A673 (cell line): Measurements from ENCODE around the gene DNAAF5. TPM values are rescaled to one million over a fixed set of nuclear protein-coding genes. Genes with fewer than 3 reads are reported as not detected.
A peak's percentile ranks its signal among the peaks of the same experiment; 100 is the strongest.

Source experiments
- BruUV-seq: library from RNA; stranded (reverse); fragments of 400-500 nt; replicated peaks from 2 replicates; lab custom pipeline; 2021; lab: Mats Ljungman, UMichigan
- CTCF ChIA-PET: fragments of 300-600 bp; sonication (Branson Sonifier 250); formaldehyde crosslinking; loops from one replicate; lab custom pipeline; 2022; ENCODE audit warnings: antibody characterized with exemption; lab: Charles Lee
- POLR2A ChIA-PET: fragments of 300-600 bp; sonication (Branson Sonifier 250); formaldehyde crosslinking; loops from one replicate; lab custom pipeline; 2022; ENCODE audit warnings: antibody characterized with exemption; ENCODE audit not compliant: low non-redundant PET; lab: Charles Lee
- DNase-seq: peaks from one replicate; pipeline ENCODE4 v3.0.0-alpha.2; 2015; ENCODE audit warnings: low spot score
- H3K27ac ChIP-seq: fragments of 200-600 bp; sonication (generic); 2 replicates; pipeline ENCODE4 v1.5.1; 2016; ENCODE audit warnings: mixed run types, low read depth, mild to moderate bottlenecking, mixed read lengths, antibody characterized with exemption, low read length; ENCODE audit not compliant: poor library complexity, severe bottlenecking
- H3K27me3 ChIP-seq: fragments of 200-600 bp; sonication (generic); replicated peaks from 2 replicates; pipeline ENCODE4 v1.6.1; 2017; ENCODE audit warnings: mixed run types, low read depth, mild to moderate bottlenecking, mixed read lengths, antibody characterized with exemption, low read length; ENCODE audit not compliant: insufficient read depth, poor library complexity
- H3K36me3 ChIP-seq: fragments of 200-600 bp; sonication (generic); 2 replicates; pipeline ENCODE4 v1.6.1; 2016; ENCODE audit warnings: mixed run types, mild to moderate bottlenecking, mixed read lengths, antibody characterized with exemption, low read length; ENCODE audit not compliant: insufficient read depth, poor library complexity, severe bottlenecking
- H3K4me1 ChIP-seq: fragments of 200-600 bp; sonication (generic); 2 replicates; pipeline ENCODE4 v1.6.1; 2017; ENCODE audit warnings: mixed run types, mild to moderate bottlenecking, mixed read lengths, antibody characterized with exemption, low read length; ENCODE audit not compliant: insufficient read depth, poor library complexity, severe bottlenecking
- H3K4me3 ChIP-seq: fragments of 200-600 bp; sonication (generic); 2 replicates; pipeline ENCODE4 v1.5.1; 2016; ENCODE audit warnings: low read depth, mixed run types, mild to moderate bottlenecking, mixed read lengths, low read length; ENCODE audit not compliant: poor library complexity, severe bottlenecking
- H3K9me3 ChIP-seq: fragments of 200-600 bp; sonication (generic); 2 replicates; pipeline ENCODE4 v1.6.1; 2016; ENCODE audit warnings: mixed run types, low read depth, mild to moderate bottlenecking, mixed read lengths, antibody characterized with exemption, low read length; ENCODE audit not compliant: poor library complexity, severe bottlenecking
- CTCF ChIP-seq: fragments of 300-800, 200-600 bp; sonication (generic); conservative IDR thresholded peaks from 2 replicates; pipeline ENCODE4 v1.5.1; 2017; ENCODE audit warnings: low read depth, mild to moderate bottlenecking, antibody characterized with exemption, low read length, moderate library complexity, mixed read lengths
- EZH2 ChIP-seq: fragments of 200-600 bp; sonication (generic); IDR thresholded peaks from 2 replicates; pipeline ENCODE4 v1.6.1; 2017; ENCODE audit warnings: borderline replicate concordance, low read depth, mild to moderate bottlenecking, mixed read lengths, antibody characterized with exemption, low read length; ENCODE audit not compliant: poor library complexity, severe bottlenecking
- intact Hi-C: fragments of 100-400 bp; cut with micrococcal nuclease; formaldehyde crosslinking; loops from one replicate; pipeline ENCODE4 v1.10.0; 2022; ENCODE audit not compliant: unreplicated experiment
- total RNA-seq: library from RNA; stranded (reverse); gene quantifications from 2 replicates; pipeline ENCODE4 v1.2.3, GENCODE V29; 2021

DNAAF5 gene
- total RNA-seq, 1 experiment from 2014 or later, result 78.1 TPM

GRCh38 chr7:816751-817671 lies 90.5 kb downstream of the DNAAF5 start:
- H3K27ac ChIP-seq, result peak overlapping the region; percentile 84
- no peaks in the 10 kb centered on the region for H3K27me3 ChIP-seq
- DNase-seq, result no peak
- no peaks in the 10 kb centered on the region for H3K36me3 ChIP-seq
- CTCF ChIA-PET, result interaction anchor here (0.8 kb wide), 1 partner anchor 19 kb away, joined by 3 read pairs; no protein-coding TSS in a partner anchor
- peaks cover 53% of the 10 kb centered on the region for H3K4me1 ChIP-seq
- no peaks in the 10 kb centered on the region for H3K9me3 ChIP-seq
- intact Hi-C loops, result no loop called here
- H3K4me3 ChIP-seq, result peak overlapping the region; percentile 68
- POLR2A ChIA-PET, result no interaction called here
- TF ChIP-seq CTCF, result no peak
- no peak for TF ChIP-seq EZH2
- no TSS peak for BruUV-seq

- ChIA-PET POLR2A (interaction anchor here (0.7 kb wide), 1 partner anchor 61 kb away, joined by 9 read pairs; no protein-coding TSS in a partner anchor), CTCF (no interaction called here)
- H3K27me3 ChIP-seq, result no peaks in the 10 kb centered on the region
- intact Hi-C loops, result no loop called here
- no TSS peak for BruUV-seq
- peaks cover 56% of the 10 kb centered on the region for H3K4me1 ChIP-seq
- H3K27ac ChIP-seq, result no peak overlapping the region
- no peaks in the 10 kb centered on the region for H3K9me3 ChIP-seq
- peak; percentile 38; the same call in 1 of the 2 replicates for TF ChIP-seq CTCF
- no peak for TF ChIP-seq EZH2
- H3K36me3 ChIP-seq, result no peaks in the 10 kb centered on the region
- H3K4me3 ChIP-seq, result peak overlapping the region; percentile 68
- DNase-seq, result peak; percentile 66
Measured at GRCh38 chr7:818031-818699, 91.7 kb downstream of the DNAAF5 start.

DNA sequence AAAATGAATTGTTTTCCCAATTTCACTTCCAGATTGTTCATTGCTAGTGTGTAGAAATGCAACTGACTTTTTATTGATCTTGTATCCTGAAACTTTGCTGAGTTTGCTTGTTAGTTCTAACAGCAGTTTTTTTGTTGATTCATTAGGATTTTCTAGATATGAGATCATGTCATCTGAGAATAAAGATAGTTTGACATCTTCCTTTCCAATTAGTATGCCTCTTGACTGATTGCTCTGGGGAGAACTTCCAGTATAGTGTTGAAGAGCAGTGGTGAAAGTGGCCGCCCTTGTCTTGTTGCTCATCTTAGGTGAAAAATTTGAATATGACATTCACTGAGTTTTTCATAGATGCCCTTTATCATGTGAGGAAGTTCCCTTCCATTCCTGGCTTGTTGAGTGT lies 93.8 kb downstream of the DNAAF5 start:
- H3K4me3 ChIP-seq, result no peak overlapping the region
- H3K4me1 ChIP-seq, result peaks cover 56% of the 10 kb centered on the region
- no peak overlapping the region for H3K27ac ChIP-seq
- no peak for TF ChIP-seq CTCF
- no peak for TF ChIP-seq EZH2
- no peaks in the 10 kb centered on the region for H3K36me3 ChIP-seq
- BruUV-seq, result no TSS peak
- intact Hi-C loops, result loop anchor here (5.0 kb wide), 1 partner anchor 52 kb away; no protein-coding TSS in a partner anchor
- no peaks in the 10 kb centered on the region for H3K27me3 ChIP-seq
- CTCF ChIA-PET, result no interaction called here
- DNase-seq, result no peak
- POLR2A ChIA-PET, result no interaction called here
- H3K9me3 ChIP-seq, result no peaks in the 10 kb centered on the region
